AML-193 (cell line): ENCODE results near the gene PDE4B.

Experiments used
- DNase-seq, 2 experiments: peaks; one replicate each; lab custom pipeline; 2025; lab: John Stamatoyannopoulos, UW

PDE4B gene

GRCh38 chr1:66422804-66423203, 630.1 kb downstream of the PDE4B start:
- DNase-seq: no peak
